Measurements from ENCODE around the gene SNTG2. TPM values are rescaled to one million over a fixed set of nuclear protein-coding genes. Genes with fewer than 3 reads are reported as not detected.

The SNTG2 gene
- total RNA-seq, 1 donor, result under 0.01 TPM

DNA sequence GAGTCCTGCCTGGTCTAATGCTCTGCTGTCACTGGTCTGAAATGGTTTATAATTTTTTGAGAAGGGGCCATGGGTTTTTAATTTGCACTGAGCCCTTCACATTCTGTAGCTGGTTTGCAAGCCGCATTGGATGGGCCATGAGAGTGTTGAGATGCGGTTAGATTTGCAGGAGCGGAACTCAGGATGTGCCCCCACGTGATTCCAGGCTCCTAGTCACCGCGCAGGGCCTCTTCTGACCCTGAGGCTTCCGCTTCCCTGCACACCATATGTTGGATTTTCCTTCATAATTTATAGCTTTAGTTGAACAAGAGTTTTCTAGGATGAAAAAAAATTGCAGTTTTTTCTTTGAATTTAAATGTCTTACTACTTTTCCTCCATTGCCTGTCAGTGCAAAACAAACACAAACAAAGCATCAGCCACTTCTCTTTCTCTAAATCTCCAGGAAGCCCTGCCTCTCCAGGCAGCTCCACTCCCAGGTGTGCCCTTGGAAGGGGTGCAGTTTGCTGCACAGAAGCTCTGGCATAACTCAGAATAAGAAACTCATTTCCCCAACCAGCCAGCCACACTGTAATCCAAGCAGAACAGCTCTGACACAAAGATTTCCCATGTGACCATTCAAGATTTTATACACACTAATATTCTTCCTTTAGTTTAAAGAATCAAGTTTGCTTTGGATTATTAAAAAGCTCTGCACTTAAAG, 444.2 kb downstream of the SNTG2 start:
- no peak for DNase-seq (ENCODE audit: low read depth)
- TF ChIP-seq, protein P1, sequence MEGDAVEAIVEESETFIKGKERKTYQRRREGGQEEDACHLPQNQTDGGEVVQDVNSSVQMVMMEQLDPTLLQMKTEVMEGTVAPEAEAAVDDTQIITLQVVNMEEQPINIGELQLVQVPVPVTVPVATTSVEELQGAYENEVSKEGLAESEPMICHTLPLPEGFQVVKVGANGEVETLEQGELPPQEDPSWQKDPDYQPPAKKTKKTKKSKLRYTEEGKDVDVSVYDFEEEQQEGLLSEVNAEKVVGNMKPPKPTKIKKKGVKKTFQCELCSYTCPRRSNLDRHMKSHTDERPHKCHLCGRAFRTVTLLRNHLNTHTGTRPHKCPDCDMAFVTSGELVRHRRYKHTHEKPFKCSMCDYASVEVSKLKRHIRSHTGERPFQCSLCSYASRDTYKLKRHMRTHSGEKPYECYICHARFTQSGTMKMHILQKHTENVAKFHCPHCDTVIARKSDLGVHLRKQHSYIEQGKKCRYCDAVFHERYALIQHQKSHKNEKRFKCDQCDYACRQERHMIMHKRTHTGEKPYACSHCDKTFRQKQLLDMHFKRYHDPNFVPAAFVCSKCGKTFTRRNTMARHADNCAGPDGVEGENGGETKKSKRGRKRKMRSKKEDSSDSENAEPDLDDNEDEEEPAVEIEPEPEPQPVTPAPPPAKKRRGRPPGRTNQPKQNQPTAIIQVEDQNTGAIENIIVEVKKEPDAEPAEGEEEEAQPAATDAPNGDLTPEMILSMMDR (IDR thresholded peaks at IDR 0.05; ENCODE audit: insufficient read depth, low read depth, low read length), result no peak
- H3K4me3 ChIP-seq (ENCODE audit: low read depth, low read length), result no peak overlapping the region

DNA sequence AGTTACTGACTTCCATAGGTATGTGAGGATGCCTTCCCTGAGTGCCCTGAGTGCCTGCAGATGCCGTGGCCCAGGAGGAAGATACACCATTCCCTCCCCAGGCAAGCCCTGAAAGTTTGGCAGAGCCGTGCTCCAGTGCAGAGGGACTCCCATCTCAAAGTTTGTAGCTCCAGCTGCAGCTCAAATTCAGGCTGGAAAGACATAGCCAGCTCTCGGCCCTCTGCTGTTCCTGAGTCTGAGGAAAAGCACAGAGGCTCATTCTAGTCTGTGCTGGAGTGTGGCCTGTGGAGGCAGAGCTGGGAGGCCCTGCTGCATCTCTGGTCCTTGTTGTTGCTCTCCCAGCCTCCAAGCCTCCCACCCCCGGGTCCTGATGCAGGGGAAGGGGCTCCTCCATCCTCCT, 446.7 kb downstream of the SNTG2 start:
- TF ChIP-seq, protein P1 (IDR thresholded peaks at IDR 0.05; ENCODE audit: insufficient read depth, low read depth, low read length), result no peak
- H3K4me3 ChIP-seq (ENCODE audit: low read depth, low read length), result no peak overlapping the region
- no peak for DNase-seq (ENCODE audit: low read depth)

- no peak for DNase-seq (ENCODE audit: low read depth)
- TF ChIP-seq, protein P1 (IDR thresholded peaks at IDR 0.05; ENCODE audit: insufficient read depth, low read depth, low read length), result no peak
- no peak overlapping the region for H3K4me3 ChIP-seq (ENCODE audit: low read depth, low read length)
These were observed 447.5 kb downstream of the SNTG2 start for GRCh38 chr2:1398191-1398590.

DNA sequence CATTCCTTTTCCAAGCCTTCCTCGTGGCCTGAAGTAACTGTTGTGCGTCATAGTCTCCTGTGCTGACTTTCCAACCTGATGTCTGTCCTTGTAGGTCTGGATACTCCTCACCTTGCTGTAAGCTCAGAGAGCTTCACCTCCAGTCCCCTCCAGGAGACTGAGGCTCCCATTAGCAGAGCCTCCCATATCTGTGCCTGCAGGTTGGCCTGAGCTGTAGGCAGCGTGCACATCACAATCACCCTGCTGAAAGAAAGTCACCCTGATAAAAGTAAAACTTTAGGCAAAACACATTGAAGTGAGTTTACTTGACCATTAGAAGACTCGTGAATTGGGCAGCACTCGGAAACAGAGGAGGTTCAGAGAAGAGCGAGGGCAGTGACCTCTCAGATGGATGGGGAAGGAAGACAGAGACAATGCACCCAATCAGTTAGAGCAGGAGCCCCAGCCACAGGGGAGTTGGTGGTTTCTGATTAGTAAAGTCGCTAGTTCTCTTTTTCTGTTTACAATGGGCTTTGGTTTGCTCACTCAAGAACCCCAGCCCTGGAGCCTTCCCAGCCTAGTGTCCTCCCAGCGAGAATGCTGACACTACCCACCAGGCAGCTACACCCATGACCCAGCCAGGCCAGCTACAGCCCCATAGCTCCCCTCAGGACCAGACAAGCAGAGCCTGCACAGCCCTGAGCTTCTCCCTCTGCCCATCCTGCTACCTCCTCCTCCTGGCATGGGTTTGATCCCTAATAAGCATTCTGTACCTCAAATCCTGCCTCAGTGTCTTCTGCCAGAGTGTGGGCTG, 450.5 kb downstream of the SNTG2 start:
- TF ChIP-seq, protein P1 (IDR thresholded peaks at IDR 0.05; ENCODE audit: insufficient read depth, low read depth, low read length), result no peak
- no peak overlapping the region for H3K4me3 ChIP-seq (ENCODE audit: low read depth, low read length)
- DNase-seq (ENCODE audit: low read depth), result no peak

GRCh38 chr2:1402064-1402463, 451.4 kb downstream of the SNTG2 start:
- DNase-seq (ENCODE audit: low read depth), result no peak
- TF ChIP-seq, protein P1 (IDR thresholded peaks at IDR 0.05; ENCODE audit: insufficient read depth, low read depth, low read length), result no peak
- no peak overlapping the region for H3K4me3 ChIP-seq (ENCODE audit: low read depth, low read length)

GRCh38 chr2:1403565-1403964, 452.9 kb downstream of the SNTG2 start:
- TF ChIP-seq, protein P1 (IDR thresholded peaks at IDR 0.05; ENCODE audit: insufficient read depth, low read depth, low read length), result no peak
- no peak overlapping the region for H3K4me3 ChIP-seq (ENCODE audit: low read depth, low read length)
- no peak for DNase-seq (ENCODE audit: low read depth)
